ENCODE data around the gene CDH13.

CDH13 gene

GRCh38 chr16:83769397-83770008 is 1142.7 kb downstream of the CDH13 start:
- TF ChIP-seq ZFX (IDR thresholded peaks at IDR 0.05; ENCODE audit: borderline replicate concordance), result no peak
- TF ChIP-seq CTCF (IDR thresholded peaks at IDR 0.05), result no peak
- H3K27ac ChIP-seq, result no peak overlapping the region

GRCh38 chr16:83771306-83771942 is 1144.7 kb downstream of the CDH13 start:
- no peak overlapping the region for H3K27ac ChIP-seq
- TF ChIP-seq CTCF (IDR thresholded peaks at IDR 0.05), result no peak
- TF ChIP-seq ZFX (IDR thresholded peaks at IDR 0.05; ENCODE audit: borderline replicate concordance), result no peak

GRCh38 chr16:83772806-83773205 is 1146.0 kb downstream of the CDH13 start:
- no peak overlapping the region for H3K27ac ChIP-seq
- TF ChIP-seq CTCF (IDR thresholded peaks at IDR 0.05), result no peak
- TF ChIP-seq ZFX (IDR thresholded peaks at IDR 0.05; ENCODE audit: borderline replicate concordance), result no peak

GRCh38 chr16:83774066-83774465 is 1147.3 kb downstream of the CDH13 start:
- H3K27ac ChIP-seq, result no peak overlapping the region
- no peak for TF ChIP-seq ZFX (IDR thresholded peaks at IDR 0.05; ENCODE audit: borderline replicate concordance)
- TF ChIP-seq CTCF (IDR thresholded peaks at IDR 0.05), result no peak

GRCh38 chr16:83776944-83777343 is 1150.2 kb downstream of the CDH13 start:
- H3K27ac ChIP-seq, result no peak overlapping the region
- TF ChIP-seq CTCF (IDR thresholded peaks at IDR 0.05) (no peak), ZFX (IDR thresholded peaks at IDR 0.05; ENCODE audit: borderline replicate concordance) (no peak)

- H3K27ac ChIP-seq, result no peak overlapping the region
- TF ChIP-seq CTCF (IDR thresholded peaks at IDR 0.05) (no peak), ZFX (IDR thresholded peaks at IDR 0.05; ENCODE audit: borderline replicate concordance) (no peak)
Measured at GRCh38 chr16:83779886-83780285, 1153.1 kb downstream of the CDH13 start.

- TF ChIP-seq ZFX (IDR thresholded peaks at IDR 0.05; ENCODE audit: borderline replicate concordance), result no peak
- no peak for TF ChIP-seq CTCF (IDR thresholded peaks at IDR 0.05)
- no peak overlapping the region for H3K27ac ChIP-seq
Measured at GRCh38 chr16:83785455-83785854, 1158.7 kb downstream of the CDH13 start.
